Tibial nerve (tissue), 4 donors: Measurements from ENCODE around the gene TMEM63A. TPM values are rescaled to one million over a fixed set of nuclear protein-coding genes. Genes with fewer than 3 reads are reported as not detected.
A peak's percentile ranks its signal among the peaks of the same experiment; 100 is the strongest.

Source experiments
- DNase-seq, 2 donors: peaks; one replicate each; pipeline ENCODE4 v3.0.0-alpha.2; 2019; ENCODE audit warnings: low spot score in 2 of 2
- H3K27ac ChIP-seq, 4 donors: fragments of 200-600 bp; sonication (generic) in 3 of 4; one replicate each; pipeline ENCODE4 v1.5.1; 2017 to 2019; ENCODE audit warnings: mild to moderate bottlenecking in 1 of 4
- H3K27me3 ChIP-seq, 2 donors: fragments of 200-600 bp; sonication (generic) in 1 of 2; one replicate each; pipeline versions ENCODE4 v1.5.1 to v1.6.0; 2017 to 2019
- H3K36me3 ChIP-seq, 3 donors: fragments of 200-600 bp; sonication (generic); one replicate each; pipeline ENCODE4 v1.5.1; 2018 to 2019
- H3K4me1 ChIP-seq, 4 donors: fragments of 200-600 bp; sonication (generic) in 3 of 4; one replicate each; pipeline ENCODE4 v1.5.1; 2017 to 2019
- H3K4me3 ChIP-seq, 4 donors: fragments of 200-600 bp; sonication (generic) in 3 of 4; one replicate each; pipeline ENCODE4 v1.5.1; 2017 to 2019; ENCODE audit warnings: mild to moderate bottlenecking in 1 of 4, moderate library complexity in 1 of 4
- H3K9me3 ChIP-seq, 4 donors: fragments of 200-600 bp; sonication (generic) in 3 of 4; one replicate each; pipeline ENCODE4 v1.5.1; 2017 to 2019
- EP300 ChIP-seq, 2 donors: sonication (generic); formaldehyde crosslinking; IDR thresholded peaks; one replicate each; pipeline ENCODE4 v1.6.1; 2017; ENCODE audit warnings: antibody characterized with exemption in 2 of 2, mild to moderate bottlenecking in 1 of 2
- POLR2A ChIP-seq, 2 donors: fragments of 450-650 bp; IDR thresholded peaks; one replicate each; pipeline ENCODE4 v1.6.1; 2017; ENCODE audit warnings: antibody characterized with exemption in 2 of 2, mild to moderate bottlenecking in 2 of 2, moderate library complexity in 2 of 2
- WGBS, 2 donors: methylation state at CpG; one replicate each; pipeline ENCODE4 v1.1.5; 2018; 5-methylcytosine and 5-hydroxymethylcytosine counted together
- total RNA-seq, 4 donors: library from RNA; depleted of rRNA; stranded (reverse); fragments of >200 nt; gene quantifications; one replicate each; pipeline ENCODE4 v1.1.0, GENCODE V29; 2016
- TF ChIP-seq, protein P1 (sequence below), 5 experiments: fragments of 200-600 bp in 3 of 5; fragments of 450-650 bp in 2 of 5; sonication (generic) in 3 of 5; IDR thresholded peaks; one replicate each; pipeline ENCODE4 v1.5.1; 2016 to 2019; ENCODE audit warnings: antibody characterized with exemption in 5 of 5, mild to moderate bottlenecking in 3 of 5, moderate library complexity in 2 of 5

The TMEM63A gene
- total RNA-seq, 4 donors from 2014 or later: 63.2 to 91.5 (median 66.7) TPM

DNA sequence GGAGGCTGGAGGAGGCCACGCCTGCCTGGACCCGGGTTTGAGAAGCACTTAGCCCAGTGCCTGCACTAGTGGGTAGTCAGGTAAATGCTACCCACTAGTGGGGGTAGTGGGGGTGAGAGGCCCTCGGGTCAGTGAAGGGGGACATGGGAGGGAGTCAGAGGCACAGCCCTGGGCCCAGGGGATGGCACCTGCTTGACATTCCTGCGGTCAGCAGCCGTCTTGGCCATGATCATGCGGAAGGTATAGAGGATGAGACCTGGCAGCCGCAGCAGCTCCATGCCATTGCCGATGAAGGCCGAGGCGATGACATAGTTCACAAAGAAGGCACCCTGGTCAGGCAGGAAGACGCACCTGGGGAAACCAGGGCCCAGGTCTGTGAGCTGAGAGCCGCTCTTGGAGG, 28.7 kb downstream of the TMEM63A start:
- Histone ChIP-seq H3K36me3 (peaks cover 0 to 96% (median 5%) of the 10 kb centered on the region in 3 donors), H3K4me3 (no peak overlapping the region), H3K27me3 (no peaks in the 10 kb centered on the region), H3K4me1 (peaks cover 0 to 20% (median 1%) of the 10 kb centered on the region in 4 donors), H3K27ac (no peak overlapping the region), H3K9me3 (no peaks in the 10 kb centered on the region)
- DNase-seq: no peak
- TF ChIP-seq POLR2A (IDR thresholded peaks at IDR 0.05): no peak
- TF ChIP-seq, protein P1, sequence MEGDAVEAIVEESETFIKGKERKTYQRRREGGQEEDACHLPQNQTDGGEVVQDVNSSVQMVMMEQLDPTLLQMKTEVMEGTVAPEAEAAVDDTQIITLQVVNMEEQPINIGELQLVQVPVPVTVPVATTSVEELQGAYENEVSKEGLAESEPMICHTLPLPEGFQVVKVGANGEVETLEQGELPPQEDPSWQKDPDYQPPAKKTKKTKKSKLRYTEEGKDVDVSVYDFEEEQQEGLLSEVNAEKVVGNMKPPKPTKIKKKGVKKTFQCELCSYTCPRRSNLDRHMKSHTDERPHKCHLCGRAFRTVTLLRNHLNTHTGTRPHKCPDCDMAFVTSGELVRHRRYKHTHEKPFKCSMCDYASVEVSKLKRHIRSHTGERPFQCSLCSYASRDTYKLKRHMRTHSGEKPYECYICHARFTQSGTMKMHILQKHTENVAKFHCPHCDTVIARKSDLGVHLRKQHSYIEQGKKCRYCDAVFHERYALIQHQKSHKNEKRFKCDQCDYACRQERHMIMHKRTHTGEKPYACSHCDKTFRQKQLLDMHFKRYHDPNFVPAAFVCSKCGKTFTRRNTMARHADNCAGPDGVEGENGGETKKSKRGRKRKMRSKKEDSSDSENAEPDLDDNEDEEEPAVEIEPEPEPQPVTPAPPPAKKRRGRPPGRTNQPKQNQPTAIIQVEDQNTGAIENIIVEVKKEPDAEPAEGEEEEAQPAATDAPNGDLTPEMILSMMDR (IDR thresholded peaks at IDR 0.05): no peak
- no peak for TF ChIP-seq EP300 (IDR thresholded peaks at IDR 0.05)
- 86 to 91% methylated on average over 12 of the region's 12 CpGs for WGBS, 2 donors

- Histone ChIP-seq H3K4me3 (no peak overlapping the region), H3K27ac (no peak overlapping the region), H3K36me3 (peaks cover 0 to 97% (median 5%) of the 10 kb centered on the region in 3 donors), H3K9me3 (no peaks in the 10 kb centered on the region), H3K27me3 (no peaks in the 10 kb centered on the region), H3K4me1 (peaks cover 0 to 27% (median 1%) of the 10 kb centered on the region in 4 donors)
- TF ChIP-seq POLR2A (IDR thresholded peaks at IDR 0.05) (no peak), EP300 (IDR thresholded peaks at IDR 0.05) (no peak)
- TF ChIP-seq, protein P1 (IDR thresholded peaks at IDR 0.05): no peak
- no peak for DNase-seq
- WGBS, 2 donors: 83 to 88% methylated on average over 13 of the region's 13 CpGs
Measured at GRCh38 chr1:225852413-225853124, 29.6 kb downstream of the TMEM63A start.

GRCh38 chr1:225851805-225852204, 30.4 kb downstream of the TMEM63A start:
- no peak for DNase-seq
- TF ChIP-seq, protein P1 (IDR thresholded peaks at IDR 0.05): no peak
- WGBS, 2 donors: 43 to 51% methylated on average over 4 of the region's 4 CpGs
- Histone ChIP-seq H3K9me3 (no peaks in the 10 kb centered on the region), H3K27me3 (no peaks in the 10 kb centered on the region), H3K36me3 (peaks cover 0 to 98% (median 7%) of the 10 kb centered on the region in 3 donors), H3K4me1 (peaks cover 0 to 29% (median 1%) of the 10 kb centered on the region in 4 donors), H3K27ac (no peak overlapping the region), H3K4me3 (no peak overlapping the region)

DNA sequence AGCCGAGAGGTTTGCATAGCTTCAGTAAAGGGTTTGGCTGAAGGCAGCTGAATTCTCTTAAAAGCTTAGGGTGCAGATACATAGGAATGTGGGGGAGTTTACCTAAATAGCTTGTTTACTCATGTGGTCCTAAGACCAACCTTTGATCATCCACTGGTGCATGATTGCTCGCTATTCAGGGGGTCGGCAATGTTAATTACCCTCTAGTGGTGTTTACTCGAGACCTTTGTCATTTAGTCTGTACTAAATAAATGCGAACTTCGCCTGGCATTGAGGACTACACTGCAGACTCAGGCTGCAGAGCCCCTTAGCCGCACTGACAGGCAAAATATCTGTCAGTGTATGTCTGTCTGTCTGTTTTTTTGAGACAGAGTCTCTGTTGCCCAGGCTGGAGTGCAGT, 31.8 kb downstream of the TMEM63A start:
- no peak overlapping the region for H3K4me3 ChIP-seq
- H3K27ac ChIP-seq: no peak overlapping the region
- no peak for TF ChIP-seq EP300 (IDR thresholded peaks at IDR 0.05)
- TF ChIP-seq, protein P1 (IDR thresholded peaks at IDR 0.05): no peak
- no peak for TF ChIP-seq POLR2A (IDR thresholded peaks at IDR 0.05)
- H3K4me1 ChIP-seq: peaks cover 0 to 29% (median 5%) of the 10 kb centered on the region in 4 donors
- H3K9me3 ChIP-seq: no peaks in the 10 kb centered on the region
- WGBS, 2 donors: 95% methylated on average over 7 of the region's 7 CpGs
- peaks cover 0 to 98% (median 16%) of the 10 kb centered on the region in 3 donors for H3K36me3 ChIP-seq
- DNase-seq: no peak
- no peaks in the 10 kb centered on the region for H3K27me3 ChIP-seq

DNA sequence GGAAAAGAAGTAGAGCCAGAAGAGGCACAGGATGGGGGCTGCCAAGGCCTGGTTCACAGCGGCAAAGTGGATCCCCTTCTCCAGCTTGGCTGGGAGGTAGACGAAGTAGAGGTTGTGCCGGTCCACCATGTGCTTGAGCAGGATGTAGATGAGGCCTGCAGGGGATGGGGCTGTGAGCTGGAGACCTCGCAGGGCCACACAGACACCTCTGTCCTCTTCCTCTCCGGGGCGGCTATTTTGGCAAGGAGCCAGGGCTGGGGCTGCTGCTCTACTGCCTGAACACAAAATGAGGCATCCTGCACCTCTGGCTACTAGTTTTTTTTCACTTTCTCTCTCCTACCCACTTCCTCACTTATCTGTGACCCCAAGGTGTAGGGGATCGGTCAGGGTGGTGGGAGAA, 32.3 kb downstream of the TMEM63A start:
- 46 to 54% methylated on average over 7 of the region's 7 CpGs for WGBS, 2 donors
- H3K27ac ChIP-seq: peak overlapping the region in 1 of 4 donors; percentile 24

More for the DNA sequence above, 32.3 kb downstream of the TMEM63A start:
- peaks cover 0 to 98% (median 16%) of the 10 kb centered on the region in 3 donors for H3K36me3 ChIP-seq
- H3K27me3 ChIP-seq: no peaks in the 10 kb centered on the region
- TF ChIP-seq, protein P1 (IDR thresholded peaks at IDR 0.05): no peak
- no peak for TF ChIP-seq EP300 (IDR thresholded peaks at IDR 0.05)
- TF ChIP-seq POLR2A (IDR thresholded peaks at IDR 0.05): no peak
- H3K4me1 ChIP-seq: peaks cover 0 to 29% (median 7%) of the 10 kb centered on the region in 4 donors
- no peaks in the 10 kb centered on the region for H3K9me3 ChIP-seq
- no peak overlapping the region for H3K4me3 ChIP-seq
- DNase-seq: no peak
